SIG-M5 (cell line): ENCODE data around the gene GJA5.

Experiments
- DNase-seq: peaks from one replicate; lab custom pipeline; 2025; lab: John Stamatoyannopoulos, UW

The GJA5 gene

GRCh38 chr1:147760481-147761260 is at the start of gene GJA5:
Gene GJA5 (minus strand): TSS chr1:147760602. CDS start chr1:147759238, 1,364 bp downstream.
- no peak for DNase-seq

- no peak for DNase-seq
These were observed 48.8 kb upstream of the GJA5 start for GRCh38 chr1:147809236-147809635.

GRCh38 chr1:147808025-147808424 is 47.6 kb upstream of the GJA5 start:
- DNase-seq = no peak

- DNase-seq = no peak
These were observed 47.0 kb upstream of the GJA5 start for GRCh38 chr1:147807405-147807804.

- DNase-seq = no peak
These were observed 44.7 kb upstream of the GJA5 start for GRCh38 chr1:147804942-147805723.

- DNase-seq = no peak
These were observed 40.4 kb upstream of the GJA5 start for GRCh38 chr1:147800804-147801203.

GRCh38 chr1:147798731-147799130 is 38.3 kb upstream of the GJA5 start:
- DNase-seq = no peak

GRCh38 chr1:147794570-147794969 is 34.2 kb upstream of the GJA5 start:
- DNase-seq = no peak

GRCh38 chr1:147791876-147792275 is 31.5 kb upstream of the GJA5 start:
- no peak for DNase-seq

GRCh38 chr1:147787765-147788164 is 27.4 kb upstream of the GJA5 start:
- no peak for DNase-seq

GRCh38 chr1:147786536-147786935 is 26.1 kb upstream of the GJA5 start:
- DNase-seq = no peak

- DNase-seq = no peak
These were observed 25.5 kb upstream of the GJA5 start for GRCh38 chr1:147785794-147786506.

GRCh38 chr1:147784941-147785340 is 24.5 kb upstream of the GJA5 start:
- no peak for DNase-seq

- DNase-seq = no peak
These were observed 20.7 kb upstream of the GJA5 start for GRCh38 chr1:147781056-147781471.

- no peak for DNase-seq
These were observed 17.3 kb upstream of the GJA5 start for GRCh38 chr1:147777694-147778093.

GRCh38 chr1:147773215-147773715 is 12.9 kb upstream of the GJA5 start:
- DNase-seq = no peak

- no peak for DNase-seq
These were observed 12.2 kb upstream of the GJA5 start for GRCh38 chr1:147772570-147772969.

GRCh38 chr1:147771226-147772125 is 11.1 kb upstream of the GJA5 start:
- DNase-seq = no peak

GRCh38 chr1:147769106-147769505 is 8.7 kb upstream of the GJA5 start:
- no peak for DNase-seq

- no peak for DNase-seq
These were observed 8.2 kb upstream of the GJA5 start for GRCh38 chr1:147768582-147768981.

- no peak for DNase-seq
These were observed 7.7 kb upstream of the GJA5 start for GRCh38 chr1:147768101-147768500.
